Naive B cell (primary cell): ENCODE results near the gene PTPN7. TPM values are rescaled to one million over a fixed set of nuclear protein-coding genes. Genes with fewer than 3 reads are reported as not detected.

ENCODE experiments used
- ATAC-seq, 2 donors: fragments of 150-1000 bp; cut with Tn5 transposase; 2 replicates each; pipeline ENCODE4 v1.10.0; 2021; ENCODE audit warnings: low read depth in 2 of 2, mild to moderate bottlenecking in 2 of 2, moderate library complexity in 2 of 2
- DNase-seq: peaks from one replicate; pipeline ENCODE4 v3.0.0; 2022
- H3K27ac Mint-ChIP-seq, 6 donors: one replicate each; pipeline ENCODE4 v1.8.0; 2020 to 2022; ENCODE audit warnings: mild to moderate bottlenecking in 6 of 6, mixed read lengths in 6 of 6, moderate library complexity in 5 of 6, inconsistent platforms in 2 of 6
- H3K27me3 Mint-ChIP-seq, 3 donors: one replicate each; pipeline ENCODE4 v1.8.0; 2021 to 2022; ENCODE audit warnings: mixed read lengths in 3 of 3, mild to moderate bottlenecking in 1 of 3
- H3K36me3 Mint-ChIP-seq, 2 donors: one replicate each; pipeline ENCODE4 v1.8.0; 2020 to 2022; ENCODE audit warnings: mixed read lengths in 2 of 2, inconsistent platforms in 1 of 2, mild to moderate bottlenecking in 1 of 2
- H3K4me1 Mint-ChIP-seq, 3 donors: one replicate each; pipeline ENCODE4 v1.8.0; 2020 to 2022; ENCODE audit warnings: mixed read lengths in 3 of 3, inconsistent platforms in 1 of 3, mild to moderate bottlenecking in 1 of 3, moderate library complexity in 1 of 3
- H3K4me3 Mint-ChIP-seq, 8 donors: one replicate each; pipeline ENCODE4 v1.8.0; 2020 to 2022; ENCODE audit warnings: mild to moderate bottlenecking in 8 of 8, mixed read lengths in 8 of 8, moderate library complexity in 8 of 8, inconsistent platforms in 2 of 8
- H3K9me3 Mint-ChIP-seq, 7 donors: one replicate each; pipeline ENCODE4 v1.8.0; 2020 to 2022; ENCODE audit warnings: mixed read lengths in 7 of 7, mild to moderate bottlenecking in 5 of 7, inconsistent platforms in 2 of 7, moderate library complexity in 1 of 7
- polyA plus RNA-seq, 6 donors: library from polyadenylated mRNA; unstranded; fragments of 300-500 nt; fragmentation: Illumina TruSeq; gene quantifications; one replicate each; pipeline ENCODE4 v1.2.3, GENCODE V29; 2021; ENCODE audit warnings: low read depth in 6 of 6

Gene PTPN7
- polyA plus RNA-seq, 6 donors from 2014 or later: 19.0 to 41.5 (median 22.9) TPM

DNA sequence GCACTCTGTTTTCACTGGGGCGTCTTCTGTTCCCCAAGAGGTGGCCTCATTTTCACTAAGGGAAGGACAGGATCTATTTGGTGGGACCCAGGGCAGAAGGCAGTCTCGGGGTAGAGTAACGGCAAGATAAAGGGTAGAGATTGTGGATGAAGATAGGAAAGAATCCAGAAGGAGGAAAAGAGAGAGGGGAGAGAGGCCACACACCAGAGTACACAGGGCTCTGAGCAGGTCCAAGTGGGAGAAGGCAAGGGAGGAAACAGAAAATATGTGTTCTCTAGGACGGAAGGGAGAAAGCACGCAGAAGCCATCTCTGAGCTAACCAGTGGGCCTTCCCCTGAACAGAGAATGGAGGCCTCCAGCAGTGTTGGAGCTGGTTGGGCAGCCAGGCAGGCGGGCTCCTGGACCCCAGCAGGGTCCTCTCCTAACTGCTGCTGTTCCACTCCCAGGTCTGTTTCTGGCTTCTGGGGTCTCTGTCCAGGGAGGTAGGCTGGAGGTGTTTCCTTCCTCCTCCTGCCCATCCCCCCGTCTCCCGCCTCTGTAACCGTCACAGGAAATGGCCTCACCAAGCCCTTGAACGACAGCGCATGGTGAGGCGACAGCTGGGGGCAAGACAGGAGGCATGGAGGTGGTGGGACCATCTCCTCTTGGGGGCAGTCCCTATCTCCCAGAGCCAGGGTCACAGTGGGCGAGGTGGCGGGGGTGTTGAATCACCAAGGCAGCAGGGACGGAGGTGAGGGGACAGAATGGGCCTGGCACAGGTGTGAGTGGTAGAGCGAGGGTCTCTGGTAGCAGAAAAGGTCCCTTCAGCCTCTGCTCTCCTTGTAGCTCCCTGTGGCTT, 649 bp downstream of the PTPN7 start:
- H3K4me3 Mint-ChIP-seq: peak overlapping the region; percentile 88 to 98 (median 96)
- DNase-seq (peak; percentile 44), ATAC-seq (no peak)
- H3K27me3 Mint-ChIP-seq: no peaks in the 10 kb centered on the region
- H3K27ac Mint-ChIP-seq: peak overlapping the region; percentile 88 to 99 (median 96)
- H3K9me3 Mint-ChIP-seq: no peaks in the 10 kb centered on the region
- H3K36me3 Mint-ChIP-seq: peaks cover under 1 to 5% of the 10 kb centered on the region in 2 donors
- H3K4me1 Mint-ChIP-seq: peaks cover 62 to 92% (median 79%) of the 10 kb centered on the region in 3 donors

DNA sequence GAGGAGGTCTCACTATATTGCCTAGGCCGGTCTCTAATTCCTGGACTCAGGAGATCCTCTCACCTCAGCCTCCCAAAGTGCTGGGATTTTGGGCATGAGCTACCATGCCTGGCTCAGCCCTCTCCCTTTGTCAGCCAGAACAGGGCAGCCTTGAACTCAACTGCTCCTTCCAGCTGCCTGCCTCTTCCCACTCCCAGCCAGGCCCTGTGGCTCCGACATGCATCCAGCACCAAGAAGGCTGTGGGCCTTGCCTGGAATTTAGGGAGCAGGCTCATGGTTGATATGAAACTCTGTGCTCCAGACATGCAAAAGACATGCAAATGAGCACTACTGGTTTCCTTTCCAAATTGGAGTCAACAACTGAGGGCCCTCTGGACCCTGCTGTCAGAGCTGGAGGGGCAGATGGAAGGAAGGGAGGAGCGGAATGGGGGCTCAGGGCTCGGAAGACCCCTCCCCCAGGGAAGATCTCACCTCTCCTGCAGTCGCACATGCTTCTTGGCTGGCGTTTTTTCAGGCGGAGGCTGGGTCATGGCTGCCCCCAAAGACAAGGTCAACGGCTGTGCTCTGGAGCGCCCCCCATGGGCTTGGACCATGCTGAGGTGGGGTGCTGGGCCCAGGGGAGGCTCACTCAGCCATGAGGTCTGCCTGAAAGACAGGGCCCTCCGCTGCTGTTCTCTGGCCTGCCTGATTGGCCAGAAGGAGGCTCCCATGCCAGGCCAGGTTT, 1.4 kb downstream of the PTPN7 start:
- H3K36me3 Mint-ChIP-seq: peaks cover 4 to 9% of the 10 kb centered on the region in 2 donors
- H3K27me3 Mint-ChIP-seq: no peaks in the 10 kb centered on the region
- no peaks in the 10 kb centered on the region for H3K9me3 Mint-ChIP-seq
- peak overlapping the region; percentile 88 to 98 (median 96) for H3K4me3 Mint-ChIP-seq
- no peak for DNase-seq
- H3K27ac Mint-ChIP-seq: peak overlapping the region; percentile 88 to 99 (median 96)
- no peak for ATAC-seq
- H3K4me1 Mint-ChIP-seq: peaks cover 57 to 86% (median 74%) of the 10 kb centered on the region in 3 donors

DNA sequence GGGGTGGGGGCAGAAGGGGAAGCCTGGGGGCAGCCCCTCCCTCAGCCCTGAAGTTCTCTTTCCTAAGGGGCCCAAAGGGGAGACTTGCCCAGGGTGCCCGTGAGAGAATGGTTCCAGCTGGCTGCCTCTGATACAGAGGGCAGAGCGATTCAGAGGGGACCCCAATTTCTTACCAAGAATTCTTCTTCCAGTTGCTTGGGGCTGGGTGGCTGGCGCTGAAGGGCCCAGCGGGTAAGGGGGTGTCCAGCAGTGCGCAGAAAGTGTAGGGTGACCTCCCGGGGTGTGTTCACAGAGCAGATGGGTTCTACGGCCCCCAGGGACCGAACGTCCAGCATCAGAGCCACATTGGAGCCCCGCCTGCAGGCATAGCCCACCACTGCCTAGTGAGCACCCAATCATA, 2.5 kb downstream of the PTPN7 start:
- Mint-ChIP-seq H3K4me3 (peak overlapping the region in 2 of 8 donors; percentile 45 to 84), H3K27ac (peak overlapping the region in 4 of 6 donors; percentile 28 to 96 (median 36)), H3K9me3 (no peaks in the 10 kb centered on the region), H3K27me3 (no peaks in the 10 kb centered on the region), H3K4me1 (peaks cover 47 to 76% (median 70%) of the 10 kb centered on the region in 3 donors), H3K36me3 (peaks cover 4 to 15% of the 10 kb centered on the region in 2 donors)
- no peak for DNase-seq
- no peak for ATAC-seq

DNA sequence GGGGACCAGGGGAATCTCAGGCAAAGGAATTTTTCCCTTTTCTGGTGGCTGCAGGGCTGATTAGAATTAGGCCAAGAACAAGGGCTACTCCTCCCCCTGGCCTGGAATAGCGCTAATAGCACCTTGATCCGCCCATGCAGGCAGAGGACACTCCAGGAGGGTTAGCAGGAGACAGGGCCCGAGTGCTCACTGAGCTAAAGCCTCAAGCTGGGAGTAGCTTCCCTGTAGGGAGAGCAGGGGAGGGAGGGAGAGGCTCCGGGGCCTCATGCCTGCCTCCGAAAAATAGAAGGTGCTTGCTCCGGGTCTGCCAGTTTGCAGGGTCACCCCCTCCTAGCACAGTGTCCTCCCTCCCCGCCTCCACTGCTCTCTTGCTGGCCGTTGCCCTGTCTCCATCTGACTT, 3.8 kb downstream of the PTPN7 start:
- ATAC-seq (no peak), DNase-seq (no peak)
- peak overlapping the region in 2 of 8 donors; percentile 55 to 56 for H3K4me3 Mint-ChIP-seq
- peak overlapping the region in 1 of 6 donors; percentile 47 for H3K27ac Mint-ChIP-seq
- H3K9me3 Mint-ChIP-seq: no peaks in the 10 kb centered on the region
- no peaks in the 10 kb centered on the region for H3K27me3 Mint-ChIP-seq
- H3K36me3 Mint-ChIP-seq: peaks cover 4 to 15% of the 10 kb centered on the region in 2 donors
- H3K4me1 Mint-ChIP-seq: peaks cover 36 to 62% (median 56%) of the 10 kb centered on the region in 3 donors

DNA sequence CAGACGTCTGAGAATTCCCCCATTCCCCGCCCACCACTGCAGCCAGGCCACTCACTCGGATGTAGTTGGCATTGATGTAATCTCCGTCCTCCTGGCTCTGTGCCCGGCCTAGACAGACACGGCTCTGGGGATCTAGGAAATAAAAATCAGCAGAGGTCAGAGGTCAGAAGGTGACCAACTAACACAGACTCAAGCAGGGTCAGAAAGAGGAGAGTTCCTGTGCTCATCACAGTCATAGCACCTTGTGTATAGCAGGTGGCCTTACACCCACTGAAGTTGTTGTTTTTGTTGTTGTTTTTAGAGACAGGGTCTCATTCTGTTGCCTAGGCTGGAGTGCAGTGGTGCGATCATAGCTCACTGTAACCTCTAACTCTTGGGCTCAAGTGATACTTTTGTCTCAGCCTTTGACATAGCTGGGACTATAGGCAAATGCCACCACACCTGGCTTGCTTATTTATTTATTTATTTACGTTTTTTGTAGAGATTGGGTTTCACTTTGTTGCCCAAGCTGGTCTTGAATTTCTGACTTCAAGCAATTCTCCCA, 4.9 kb downstream of the PTPN7 start:
- H3K36me3 Mint-ChIP-seq: peaks cover 4 to 24% of the 10 kb centered on the region in 2 donors
- ATAC-seq (no peak), DNase-seq (no peak)
- H3K4me1 Mint-ChIP-seq: peaks cover 30 to 52% (median 46%) of the 10 kb centered on the region in 3 donors
- peak overlapping the region in 2 of 6 donors; percentile 34 to 49 for H3K27ac Mint-ChIP-seq
- H3K27me3 Mint-ChIP-seq: no peaks in the 10 kb centered on the region
- H3K9me3 Mint-ChIP-seq: no peaks in the 10 kb centered on the region
- H3K4me3 Mint-ChIP-seq: peak overlapping the region in 1 of 8 donors; percentile 56

DNA sequence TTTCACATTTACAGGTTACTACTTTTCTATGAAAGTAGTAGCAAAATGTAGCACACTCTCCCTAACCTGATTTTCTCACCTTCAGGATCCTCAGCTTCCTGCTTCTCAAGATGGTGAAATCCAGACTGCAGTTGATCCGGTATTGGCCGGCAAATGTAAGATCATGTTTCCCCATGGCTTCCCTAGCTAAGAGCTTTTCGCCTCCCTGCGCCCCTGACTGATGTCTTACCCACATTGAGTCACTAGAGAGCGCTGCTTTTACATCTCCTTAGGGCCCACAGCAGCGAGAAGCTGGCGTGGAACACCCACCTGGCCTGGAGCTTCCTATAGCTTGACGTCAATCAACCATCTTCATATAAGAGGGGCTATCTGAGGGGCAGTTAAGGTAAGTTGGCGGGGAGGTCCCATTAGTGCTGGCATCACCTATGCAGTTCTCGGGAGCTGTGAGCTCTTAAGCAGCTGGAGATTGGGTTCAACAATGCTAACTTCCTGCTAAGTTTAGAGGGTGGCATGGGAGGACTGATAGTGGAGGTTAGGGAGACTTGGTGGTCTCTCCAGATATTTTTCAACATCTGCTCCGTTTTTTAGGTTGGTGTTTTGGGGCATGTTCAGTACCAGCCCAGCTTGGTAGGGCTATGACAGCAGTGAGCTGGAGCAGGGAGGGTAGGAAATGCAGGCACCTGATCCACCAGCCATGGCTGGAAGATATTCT, 5.5 kb downstream of the PTPN7 start:
- H3K27me3 Mint-ChIP-seq: no peaks in the 10 kb centered on the region
- DNase-seq (peak; percentile 46), ATAC-seq (peak; percentile 67 to 82)
- H3K36me3 Mint-ChIP-seq: peaks cover 4 to 28% of the 10 kb centered on the region in 2 donors
- H3K9me3 Mint-ChIP-seq: no peaks in the 10 kb centered on the region
- peaks cover 24 to 46% (median 39%) of the 10 kb centered on the region in 3 donors for H3K4me1 Mint-ChIP-seq
- peak overlapping the region in 4 of 6 donors; percentile 22 to 77 (median 62) for H3K27ac Mint-ChIP-seq
- H3K4me3 Mint-ChIP-seq: peak overlapping the region in 1 of 8 donors; percentile 56

DNA sequence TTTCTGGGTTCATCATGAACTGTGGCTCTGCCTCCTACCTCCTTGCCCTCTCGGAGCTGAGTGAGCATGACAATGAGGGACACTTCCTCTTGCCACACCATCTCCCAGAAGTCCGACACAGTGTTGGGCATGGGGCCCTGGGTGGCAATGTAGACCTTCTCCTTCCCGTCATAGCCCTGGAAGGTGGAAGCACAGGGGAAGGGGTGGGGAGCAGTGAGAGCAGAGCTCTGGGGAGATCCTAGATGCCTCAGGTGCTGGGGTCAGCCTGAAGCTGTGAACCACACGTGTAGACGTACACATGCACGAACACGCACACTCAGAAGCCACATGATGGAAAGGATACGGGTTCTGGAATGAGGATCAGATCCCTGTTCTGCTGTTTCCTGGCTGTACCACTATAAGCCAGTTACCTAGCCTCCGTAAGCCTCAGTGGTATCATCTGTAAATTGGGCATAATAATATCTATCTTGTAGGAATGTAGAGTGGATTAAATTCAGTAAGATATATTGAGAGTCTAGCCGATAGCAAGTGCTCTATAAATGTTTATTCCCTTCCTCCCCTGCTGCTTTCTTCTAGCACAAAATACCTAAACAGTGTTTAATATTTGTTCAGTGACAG, 6.1 kb downstream of the PTPN7 start:
- Mint-ChIP-seq H3K27ac (peak overlapping the region in 2 of 6 donors; percentile 49 to 77), H3K4me1 (peaks cover 17 to 39% (median 33%) of the 10 kb centered on the region in 3 donors), H3K27me3 (no peaks in the 10 kb centered on the region), H3K4me3 (peak overlapping the region in 1 of 8 donors; percentile 56), H3K36me3 (peaks cover 4 to 28% of the 10 kb centered on the region in 2 donors), H3K9me3 (no peaks in the 10 kb centered on the region)
- ATAC-seq: no peak
- no peak for DNase-seq

DNA sequence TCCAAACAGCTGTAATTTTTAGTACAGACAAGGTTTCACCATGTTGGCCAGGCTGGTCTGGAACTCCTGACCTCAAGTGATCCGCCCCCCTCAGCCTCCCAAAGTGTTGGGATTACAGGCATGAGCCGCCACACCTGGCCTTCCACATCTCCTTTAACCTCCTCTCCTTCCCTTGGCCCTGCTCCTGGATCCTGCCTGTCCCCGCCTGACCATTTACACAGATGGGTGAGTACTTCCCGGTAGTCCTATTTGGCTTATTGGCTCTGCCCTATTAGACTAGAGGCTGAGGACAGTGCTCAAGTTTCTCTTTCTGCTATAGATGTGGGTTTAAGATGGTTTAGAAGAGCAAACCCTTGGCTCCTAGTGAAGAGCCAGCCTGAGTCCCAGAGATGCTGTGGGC, 7.1 kb downstream of the PTPN7 start:
- H3K27ac Mint-ChIP-seq: peak overlapping the region in 1 of 6 donors; percentile 47
- peaks cover 4 to 28% of the 10 kb centered on the region in 2 donors for H3K36me3 Mint-ChIP-seq
- H3K4me3 Mint-ChIP-seq: no peak overlapping the region
- DNase-seq (no peak), ATAC-seq (no peak)
- no peaks in the 10 kb centered on the region for H3K27me3 Mint-ChIP-seq
- H3K4me1 Mint-ChIP-seq: peaks cover 10 to 32% (median 30%) of the 10 kb centered on the region in 3 donors
- H3K9me3 Mint-ChIP-seq: no peaks in the 10 kb centered on the region

DNA sequence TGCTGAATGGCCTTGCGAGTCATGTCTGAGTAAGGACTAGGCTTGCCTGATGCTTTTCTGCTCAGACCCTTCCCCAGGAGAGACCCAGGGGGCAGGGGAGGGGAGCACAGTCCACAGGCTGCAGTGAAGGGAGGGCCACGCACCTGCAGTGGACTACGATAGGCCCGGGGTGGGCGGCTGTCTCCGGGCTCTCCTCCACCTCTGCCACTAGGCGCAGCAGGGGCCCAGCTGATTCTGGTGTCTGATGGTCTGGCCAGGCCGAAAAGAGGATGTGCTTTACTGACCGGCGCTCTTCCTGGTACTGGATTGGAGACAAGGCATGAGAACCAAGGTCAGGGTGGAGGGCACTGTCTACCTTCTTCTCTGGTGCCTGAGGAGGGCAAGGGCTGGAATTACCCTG, 8.0 kb downstream of the PTPN7 start:
- no peaks in the 10 kb centered on the region for H3K9me3 Mint-ChIP-seq
- DNase-seq (no peak), ATAC-seq (no peak)
- H3K36me3 Mint-ChIP-seq: peaks cover 4 to 28% of the 10 kb centered on the region in 2 donors
- no peak overlapping the region for H3K4me3 Mint-ChIP-seq
- no peaks in the 10 kb centered on the region for H3K27me3 Mint-ChIP-seq
- no peak overlapping the region for H3K27ac Mint-ChIP-seq
- peaks cover 13 to 28% (median 28%) of the 10 kb centered on the region in 3 donors for H3K4me1 Mint-ChIP-seq

DNA sequence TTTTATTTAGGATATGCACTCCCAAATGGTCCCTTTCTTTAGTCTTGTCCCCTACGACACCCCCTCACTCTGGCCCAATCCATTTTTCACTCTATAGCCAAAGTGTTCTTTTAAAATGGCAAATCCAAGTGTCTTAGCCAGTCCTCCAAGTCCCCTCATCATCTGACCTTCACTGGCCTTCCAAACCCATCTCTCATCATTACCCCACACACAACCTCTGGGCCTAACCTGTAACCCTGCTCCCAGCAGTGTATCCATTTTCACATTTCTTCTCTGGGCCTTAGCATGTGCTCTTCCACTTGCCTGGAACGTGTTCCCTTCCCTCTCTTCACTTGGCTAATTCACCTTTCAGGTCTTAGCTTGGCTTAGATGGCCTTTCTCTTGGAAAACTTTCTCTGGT, 9.4 kb downstream of the PTPN7 start:
- ATAC-seq: no peak
- Mint-ChIP-seq H3K9me3 (no peaks in the 10 kb centered on the region), H3K27ac (peak overlapping the region in 2 of 6 donors; percentile 29 to 64), H3K4me1 (peaks cover 17 to 38% (median 30%) of the 10 kb centered on the region in 3 donors), H3K36me3 (peaks cover 4 to 28% of the 10 kb centered on the region in 2 donors), H3K27me3 (no peaks in the 10 kb centered on the region), H3K4me3 (no peak overlapping the region)
- DNase-seq: no peak

DNA sequence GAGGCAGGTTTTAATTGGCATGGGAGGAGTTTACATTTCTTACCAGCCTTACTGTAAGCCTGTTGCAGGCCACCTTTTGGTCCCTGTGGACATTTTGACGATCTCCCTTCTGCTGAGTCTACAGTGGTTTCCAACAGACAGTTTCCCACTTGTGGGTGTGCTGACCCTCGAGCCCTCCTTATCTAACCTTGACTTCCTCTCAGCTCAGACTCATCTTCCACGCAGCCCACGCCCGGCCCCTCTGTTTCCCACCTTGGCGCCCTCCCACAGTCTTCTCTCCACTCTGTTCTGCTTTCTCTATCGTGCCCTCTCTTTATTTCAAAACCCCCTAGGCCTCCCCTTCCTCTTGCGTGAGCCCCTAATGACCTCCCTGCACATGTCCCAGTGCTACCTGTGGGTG, 9.8 kb downstream of the PTPN7 start:
- Mint-ChIP-seq H3K27me3 (no peaks in the 10 kb centered on the region), H3K4me1 (peaks cover 18 to 40% (median 34%) of the 10 kb centered on the region in 3 donors), H3K36me3 (peaks cover 4 to 28% of the 10 kb centered on the region in 2 donors), H3K4me3 (no peak overlapping the region), H3K27ac (peak overlapping the region in 4 of 6 donors; percentile 3 to 43 (median 36)), H3K9me3 (no peaks in the 10 kb centered on the region)
- DNase-seq: no peak
- ATAC-seq: no peak

DNA sequence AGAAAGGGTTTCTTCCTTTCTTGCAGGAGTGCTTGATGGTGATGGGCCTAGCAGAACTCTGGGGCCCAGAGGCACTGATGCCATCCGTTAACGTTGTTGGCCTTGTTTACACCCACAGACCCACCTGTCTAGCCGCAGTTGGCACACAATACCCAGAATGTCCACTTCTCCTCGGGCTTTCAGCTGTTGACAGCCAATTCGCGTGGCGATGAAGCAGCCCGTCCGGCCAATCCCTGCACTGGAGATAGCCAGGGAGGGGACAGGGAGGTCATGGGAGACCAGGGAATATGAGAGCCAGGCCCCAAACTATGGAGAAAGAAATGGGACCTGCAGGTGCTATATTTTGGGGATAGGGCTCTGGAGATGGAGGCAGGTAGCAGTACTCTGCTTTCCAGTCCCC, 10.2 kb downstream of the PTPN7 start:
- Mint-ChIP-seq H3K9me3 (no peaks in the 10 kb centered on the region), H3K4me1 (peaks cover 18 to 43% (median 34%) of the 10 kb centered on the region in 3 donors)

More for the DNA sequence above, 10.2 kb downstream of the PTPN7 start:
- Mint-ChIP-seq H3K36me3 (peaks cover 4 to 28% of the 10 kb centered on the region in 2 donors), H3K4me3 (no peak overlapping the region), H3K27ac (peak overlapping the region in 1 of 6 donors; percentile 67), H3K27me3 (no peaks in the 10 kb centered on the region)
- ATAC-seq (no peak), DNase-seq (no peak)
